NCI-H2196 (cell line): Measurements from ENCODE around the gene ADH4.
A peak's percentile ranks its signal among the peaks of the same experiment; 100 is the strongest.
"Not testable (repeated sequence)": the region's sequence is repeated elsewhere in the genome, so short reads cannot be mapped to it uniquely, and the experiment has no call there.

Experiments
- DNase-seq: peaks from one replicate; lab custom pipeline; 2025; ENCODE audit not compliant: unreplicated experiment; lab: John Stamatoyannopoulos, UW

ADH4 gene

GRCh38 chr4:99135541-99136162 lies 8.4 kb downstream of the ADH4 start:
- DNase-seq, result no peak

- no peak for DNase-seq
Observed at GRCh38 chr4:99134586-99134985, 9.5 kb downstream of the ADH4 start.

- DNase-seq, result no peak
Observed at GRCh38 chr4:99131378-99131777, 12.7 kb downstream of the ADH4 start.

GRCh38 chr4:99126376-99126775 lies 17.7 kb downstream of the ADH4 start:
- DNase-seq, result no peak

- DNase-seq, result no peak
Observed at GRCh38 chr4:99121008-99121407, 23.1 kb downstream of the ADH4 start.

GRCh38 chr4:99120501-99120900 lies 23.6 kb downstream of the ADH4 start:
- no peak for DNase-seq

- DNase-seq, result no peak
Observed at GRCh38 chr4:99117876-99118693, 26.0 kb downstream of the ADH4 start.

- DNase-seq, result not testable (repeated sequence)
Observed at GRCh38 chr4:99117122-99117841, 26.8 kb downstream of the ADH4 start.

- DNase-seq, result not testable (repeated sequence)
Observed at GRCh38 chr4:99109286-99109685, 34.8 kb downstream of the ADH4 start.

- DNase-seq, result no peak
Observed at GRCh38 chr4:99104153-99104552, 39.9 kb downstream of the ADH4 start.

- no peak for DNase-seq
Observed at GRCh38 chr4:99103166-99103565, 40.9 kb downstream of the ADH4 start.

GRCh38 chr4:99102634-99103033 lies 41.5 kb downstream of the ADH4 start:
- DNase-seq, result no peak

GRCh38 chr4:99100876-99101275 lies 43.2 kb downstream of the ADH4 start:
- DNase-seq, result no peak

GRCh38 chr4:99099814-99100213 lies 44.3 kb downstream of the ADH4 start:
- DNase-seq, result not testable (repeated sequence)

GRCh38 chr4:99099311-99099710 lies 44.8 kb downstream of the ADH4 start:
- no peak for DNase-seq

GRCh38 chr4:99091841-99092240 lies 52.3 kb downstream of the ADH4 start:
- not testable (repeated sequence) for DNase-seq

- no peak for DNase-seq
Observed at GRCh38 chr4:99091216-99091575, 52.9 kb downstream of the ADH4 start.

GRCh38 chr4:99090481-99091215 lies 53.4 kb downstream of the ADH4 start:
- DNase-seq, result no peak

- peak; percentile 52 for DNase-seq
Observed at GRCh38 chr4:99088481-99089365, 55.4 kb downstream of the ADH4 start, which contains the start of gene ADH5. Gene ADH5, minus strand, starts transcription at chr4:99088788. Its CDS starts 88 bp downstream, at chr4:99088700.

GRCh38 chr4:99088023-99088449 lies 56.1 kb downstream of the ADH4 start:
- no peak for DNase-seq
